ENCODE results near the gene MTRFR.
"Not testable (repeated sequence)": the region's sequence is repeated elsewhere in the genome, so short reads cannot be mapped to it uniquely, and the experiment has no call there.

Gene MTRFR

DNA sequence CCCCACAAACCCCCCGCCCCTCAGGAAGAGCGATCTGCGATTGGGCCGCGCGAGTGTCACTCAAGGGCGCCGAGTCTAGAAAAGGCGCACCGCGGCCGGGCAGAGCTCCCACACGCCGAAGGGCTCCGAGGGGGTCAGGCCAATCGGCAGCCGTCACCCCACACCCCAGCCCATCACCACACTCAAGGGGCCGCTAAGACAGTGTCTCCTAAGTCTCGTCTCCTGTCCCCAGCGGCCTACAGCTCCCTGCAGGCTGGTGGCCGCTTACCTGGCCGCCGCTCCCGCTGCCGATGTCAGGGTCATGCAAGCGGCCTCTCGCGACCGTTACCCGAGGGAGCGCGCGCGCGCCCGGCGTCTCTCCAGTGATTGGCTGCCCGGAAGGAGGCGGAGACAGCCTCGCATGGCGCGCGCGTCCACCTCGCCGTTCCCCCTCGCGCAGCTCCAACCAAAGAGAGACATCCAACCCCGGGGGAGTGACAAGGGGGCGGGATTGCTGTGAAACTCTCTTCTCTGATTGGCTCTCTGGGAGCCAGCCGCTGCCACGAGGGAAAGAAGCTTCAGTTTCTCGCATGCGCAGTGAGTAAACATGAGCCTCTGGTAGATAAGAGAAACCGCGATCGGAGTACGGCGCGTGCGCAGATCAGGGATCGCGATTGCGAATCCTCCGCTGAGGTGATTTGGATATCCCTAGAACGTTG, at the start of gene MTRFR, which contains the start of gene MPHOSPH9:
Gene MTRFR, plus strand, starts transcription at position 630 of the 698 bp plus-strand sequence. CDS start 20,239 bp downstream, outside the sequence.
Gene MPHOSPH9, minus strand, starts transcription at position 335 of the 698 bp plus-strand sequence. CDS start 2,777 bp downstream, outside the sequence.
- H3K4me1 Mint-ChIP-seq (ENCODE audit: low read depth), result peaks cover 50% of the 10 kb centered on the region
- peaks cover 44% of the 10 kb centered on the region for H3K36me3 Mint-ChIP-seq (ENCODE audit: low read depth)
- H3K27me3 Mint-ChIP-seq (ENCODE audit: low read depth), result peaks cover 3% of the 10 kb centered on the region
- H3K4me3 Mint-ChIP-seq, result peak within 1 kb of the TSS; percentile 99
- peak; percentile 99 for DNase-seq (ENCODE audit: low spot score)
- peak within 1 kb of the TSS; percentile 94 for H3K27ac Mint-ChIP-seq
- H3K9me3 Mint-ChIP-seq, result no peaks in the 10 kb centered on the region

DNA sequence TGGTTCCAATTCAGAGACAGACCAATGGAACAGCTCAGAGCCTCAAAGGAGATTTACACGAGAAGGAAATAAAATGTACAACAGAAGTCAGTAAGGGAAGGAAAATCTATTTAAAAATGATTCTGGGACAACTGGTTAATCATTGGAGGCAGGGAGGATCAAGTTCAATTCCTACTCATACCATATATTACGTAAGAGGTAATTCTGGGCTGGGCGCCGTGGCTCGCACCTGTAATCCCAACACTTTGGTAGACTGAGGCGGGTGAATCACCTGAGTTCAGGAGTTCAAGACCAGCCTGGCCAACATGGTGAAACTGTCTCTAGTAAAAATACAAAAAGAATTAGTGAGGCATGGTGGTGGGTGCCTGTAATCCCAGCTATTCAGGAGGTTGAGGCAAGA, 45.6 kb upstream of the MTRFR start:
- Mint-ChIP-seq H3K36me3 (ENCODE audit: low read depth) (peaks cover 48% of the 10 kb centered on the region), H3K27me3 (ENCODE audit: low read depth) (no peaks in the 10 kb centered on the region), H3K4me1 (ENCODE audit: low read depth) (peaks cover 2% of the 10 kb centered on the region), H3K4me3 (no peak overlapping the region), H3K27ac (no peak overlapping the region), H3K9me3 (no peaks in the 10 kb centered on the region)
- DNase-seq (ENCODE audit: low spot score), result no peak

DNA sequence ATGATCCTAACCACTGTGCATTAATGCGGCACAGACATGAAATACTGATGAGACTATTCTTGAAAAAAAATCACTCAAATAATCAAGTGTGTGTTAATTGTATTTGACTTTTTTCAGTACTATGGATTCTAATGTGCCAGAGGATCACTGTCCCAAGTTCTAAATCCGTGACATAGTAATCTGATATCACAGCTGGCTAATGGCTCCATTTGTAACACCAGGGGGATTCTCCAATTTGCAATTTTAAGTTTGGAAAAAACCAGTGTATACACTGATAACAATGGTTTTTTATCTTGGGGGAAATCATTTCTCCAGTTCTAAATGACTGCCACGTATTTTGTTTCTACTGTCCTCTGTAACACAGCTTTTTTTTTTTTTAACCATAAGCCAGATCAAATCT, 33.3 kb upstream of the MTRFR start:
- Mint-ChIP-seq H3K4me3 (no peak overlapping the region), H3K27ac (peak overlapping the region; percentile 68), H3K4me1 (ENCODE audit: low read depth) (peaks cover 12% of the 10 kb centered on the region), H3K27me3 (ENCODE audit: low read depth) (no peaks in the 10 kb centered on the region), H3K36me3 (ENCODE audit: low read depth) (peaks cover 65% of the 10 kb centered on the region), H3K9me3 (no peaks in the 10 kb centered on the region)
- no peak for DNase-seq (ENCODE audit: low spot score)

DNA sequence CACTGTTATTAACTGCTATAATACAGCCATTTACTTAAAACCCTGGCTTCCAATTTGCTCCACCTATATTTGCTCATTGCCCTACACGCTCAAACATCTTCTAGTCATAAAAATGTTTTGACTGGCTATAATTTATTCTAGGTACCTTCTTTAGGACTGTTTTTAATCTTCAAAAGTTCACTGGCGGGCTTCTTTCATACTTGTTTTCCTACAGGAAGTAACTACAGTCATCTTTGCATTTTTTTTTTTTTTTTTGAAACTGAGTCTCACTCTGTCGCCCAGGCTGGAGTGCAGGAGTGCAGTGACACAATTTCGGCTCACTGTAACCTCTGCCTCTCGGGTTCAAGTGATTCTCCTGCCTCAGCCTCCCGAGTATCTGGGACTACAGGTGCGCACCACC, 32.8 kb upstream of the MTRFR start:
- no peaks in the 10 kb centered on the region for H3K27me3 Mint-ChIP-seq (ENCODE audit: low read depth)
- peaks cover 63% of the 10 kb centered on the region for H3K36me3 Mint-ChIP-seq (ENCODE audit: low read depth)
- peak overlapping the region; percentile 68 for H3K27ac Mint-ChIP-seq
- peaks cover 12% of the 10 kb centered on the region for H3K4me1 Mint-ChIP-seq (ENCODE audit: low read depth)
- no peak overlapping the region for H3K4me3 Mint-ChIP-seq
- no peaks in the 10 kb centered on the region for H3K9me3 Mint-ChIP-seq
- DNase-seq (ENCODE audit: low spot score), result no peak

DNA sequence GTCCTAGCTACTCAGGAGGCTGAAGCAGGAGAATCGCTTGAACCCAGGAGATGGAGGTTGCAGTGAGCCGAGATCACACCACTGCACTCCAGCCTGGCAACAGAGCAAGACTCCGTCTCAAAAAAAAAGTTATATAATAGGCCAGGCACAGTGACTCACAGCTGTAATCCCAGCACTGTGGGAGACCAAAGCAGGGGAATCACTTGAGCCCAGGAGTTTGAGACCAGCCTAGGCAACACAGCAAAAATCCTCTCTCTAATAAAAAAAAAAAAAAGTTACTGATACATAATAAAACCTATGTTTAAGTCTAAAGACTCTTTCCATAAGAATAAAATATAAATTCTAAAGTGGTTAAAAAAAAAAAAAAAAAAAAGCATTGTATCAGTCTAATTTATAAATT, 26.4 kb upstream of the MTRFR start:
- peaks cover 51% of the 10 kb centered on the region for H3K36me3 Mint-ChIP-seq (ENCODE audit: low read depth)
- H3K27me3 Mint-ChIP-seq (ENCODE audit: low read depth); H3K4me3 Mint-ChIP-seq; H3K4me1 Mint-ChIP-seq (ENCODE audit: low read depth); H3K27ac Mint-ChIP-seq; DNase-seq (ENCODE audit: low spot score); H3K9me3 Mint-ChIP-seq: not testable (repeated sequence)

DNA sequence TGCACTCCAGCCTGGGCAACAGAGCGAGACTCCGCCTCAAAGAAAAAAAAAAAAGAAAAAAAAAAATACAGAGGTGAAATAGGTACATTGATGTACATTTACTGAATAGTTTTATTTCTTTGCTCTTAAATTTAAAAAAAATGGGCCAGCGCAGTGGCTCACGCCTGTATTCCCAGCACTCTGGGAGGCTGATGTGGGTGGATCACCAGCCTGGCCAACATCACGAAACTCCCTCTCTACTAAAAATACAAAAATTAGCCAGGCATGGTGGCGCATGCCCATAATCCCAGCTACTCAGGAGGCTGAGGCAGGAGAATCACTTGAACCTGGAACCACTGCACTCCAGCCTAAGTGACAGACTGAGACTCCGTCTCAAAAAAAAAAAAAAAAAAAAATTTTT, 25.4 kb upstream of the MTRFR start:
- H3K4me3 Mint-ChIP-seq; H3K4me1 Mint-ChIP-seq (ENCODE audit: low read depth); H3K27me3 Mint-ChIP-seq (ENCODE audit: low read depth); H3K27ac Mint-ChIP-seq; H3K9me3 Mint-ChIP-seq; DNase-seq (ENCODE audit: low spot score): not testable (repeated sequence)
- peaks cover 46% of the 10 kb centered on the region for H3K36me3 Mint-ChIP-seq (ENCODE audit: low read depth)

DNA sequence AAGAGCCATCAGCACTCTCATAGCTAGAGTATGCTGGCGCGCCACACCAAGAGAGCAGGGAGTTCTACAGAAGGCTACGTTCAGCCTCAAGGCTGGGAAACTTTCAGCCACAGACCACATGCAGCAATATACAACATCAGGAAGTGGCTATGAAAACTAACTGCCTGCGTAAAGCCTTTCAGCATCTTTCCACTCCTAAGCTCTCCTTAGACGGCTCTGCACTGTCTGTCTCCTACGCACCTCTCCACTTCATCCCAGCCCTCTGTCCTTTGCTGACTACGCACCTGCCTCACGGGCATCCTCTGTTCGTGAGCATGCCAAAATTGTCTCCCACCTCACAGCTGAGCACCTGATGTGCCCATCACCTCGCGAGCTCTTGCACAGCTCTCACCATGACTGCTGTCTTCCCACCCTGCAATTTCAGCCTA, 10.0 kb upstream of the MTRFR start:
- Mint-ChIP-seq H3K4me1 (ENCODE audit: low read depth) (peaks cover 25% of the 10 kb centered on the region), H3K27me3 (ENCODE audit: low read depth) (no peaks in the 10 kb centered on the region), H3K27ac (peak overlapping the region; percentile 99), H3K4me3 (peak overlapping the region; percentile 83), H3K36me3 (ENCODE audit: low read depth) (peaks cover 56% of the 10 kb centered on the region), H3K9me3 (no peaks in the 10 kb centered on the region)
- peak; percentile 76 for DNase-seq (ENCODE audit: low spot score)

DNA sequence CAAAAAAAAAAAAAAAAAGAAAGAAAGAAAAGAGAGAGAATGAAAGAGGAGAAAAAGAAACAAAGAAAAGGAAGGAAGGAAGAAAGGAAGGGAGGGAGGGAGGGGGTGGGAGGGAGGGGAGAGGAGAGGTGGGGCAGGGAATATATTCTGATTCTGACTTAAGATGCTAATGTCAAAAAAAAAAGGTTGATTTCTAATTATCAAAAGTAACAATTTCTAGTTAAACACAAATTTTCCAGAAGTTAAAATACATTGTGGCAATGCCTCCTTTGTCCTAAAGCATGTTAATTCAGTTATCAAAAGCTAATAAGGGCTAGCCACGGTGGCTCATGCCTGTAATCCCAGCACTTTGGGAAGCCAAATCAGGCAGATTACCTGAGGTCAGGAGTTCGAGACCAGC, 7.8 kb upstream of the MTRFR start:
- H3K4me3 Mint-ChIP-seq, result no peak overlapping the region
- H3K27me3 Mint-ChIP-seq (ENCODE audit: low read depth), result no peaks in the 10 kb centered on the region
- H3K27ac Mint-ChIP-seq, result peak overlapping the region; percentile 55
- no peaks in the 10 kb centered on the region for H3K9me3 Mint-ChIP-seq
- peaks cover 51% of the 10 kb centered on the region for H3K36me3 Mint-ChIP-seq (ENCODE audit: low read depth)
- H3K4me1 Mint-ChIP-seq (ENCODE audit: low read depth), result peaks cover 39% of the 10 kb centered on the region
- DNase-seq (ENCODE audit: low spot score), result no peak

DNA sequence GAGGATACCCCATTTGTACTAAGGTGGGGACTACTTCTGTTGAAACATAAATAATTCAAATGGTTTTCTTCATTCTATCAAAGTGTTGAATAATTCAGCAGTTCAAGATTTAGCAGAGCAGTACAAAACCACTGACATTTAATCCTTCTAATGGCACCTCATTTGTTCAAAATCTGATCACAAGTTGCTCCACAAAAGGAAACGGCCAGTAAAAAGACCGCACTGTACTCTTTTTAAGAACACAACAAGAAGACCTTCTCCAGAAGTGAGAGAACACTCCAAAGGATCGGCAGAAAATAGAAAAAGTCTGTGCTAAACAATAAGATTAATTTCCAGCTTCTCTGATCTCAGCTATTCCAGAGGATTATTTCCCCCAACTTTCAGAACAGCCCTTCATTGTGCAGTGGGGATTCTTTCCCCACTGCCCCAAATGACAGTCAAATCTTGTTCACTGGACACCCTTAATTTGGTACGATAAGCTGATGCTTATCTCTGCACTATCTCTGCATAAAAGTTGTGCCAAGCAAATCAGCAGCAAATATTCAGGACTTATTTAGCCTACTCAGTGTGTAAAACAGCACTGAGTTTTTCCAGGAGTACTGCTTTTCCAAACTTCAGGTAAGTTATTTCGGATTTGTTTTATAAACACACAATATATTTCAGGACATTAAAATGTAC, 5.5 kb upstream of the MTRFR start:
- Mint-ChIP-seq H3K27me3 (ENCODE audit: low read depth) (no peaks in the 10 kb centered on the region), H3K9me3 (no peaks in the 10 kb centered on the region), H3K4me1 (ENCODE audit: low read depth) (peaks cover 45% of the 10 kb centered on the region), H3K4me3 (peak overlapping the region; percentile 42), H3K36me3 (ENCODE audit: low read depth) (peaks cover 45% of the 10 kb centered on the region), H3K27ac (peak overlapping the region; percentile 14)
- no peak for DNase-seq (ENCODE audit: low spot score)

DNA sequence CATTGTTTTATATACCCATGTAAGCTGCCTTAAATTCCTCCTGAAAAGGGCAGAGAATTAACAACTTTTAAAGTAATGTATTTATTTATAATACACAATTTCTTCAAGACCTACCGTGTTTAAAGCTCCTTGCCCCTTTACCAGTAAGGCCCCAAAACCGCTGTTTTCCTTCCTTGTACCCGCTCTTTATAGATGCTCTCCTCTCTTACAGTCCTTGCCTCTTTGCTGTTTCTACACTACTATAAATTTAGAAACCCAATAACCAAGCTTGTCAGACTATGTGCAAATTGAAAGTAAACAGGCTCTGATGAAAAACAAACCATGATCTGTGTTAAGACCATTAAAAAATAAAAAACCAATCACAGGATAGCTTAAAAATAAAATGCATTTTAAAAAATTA, 4.2 kb upstream of the MTRFR start:
- Mint-ChIP-seq H3K27ac (peak overlapping the region; percentile 86), H3K4me1 (ENCODE audit: low read depth) (peaks cover 41% of the 10 kb centered on the region), H3K9me3 (no peaks in the 10 kb centered on the region), H3K36me3 (ENCODE audit: low read depth) (peaks cover 50% of the 10 kb centered on the region), H3K27me3 (ENCODE audit: low read depth) (peaks cover 3% of the 10 kb centered on the region), H3K4me3 (peak overlapping the region; percentile 76)
- no peak for DNase-seq (ENCODE audit: low spot score)

DNA sequence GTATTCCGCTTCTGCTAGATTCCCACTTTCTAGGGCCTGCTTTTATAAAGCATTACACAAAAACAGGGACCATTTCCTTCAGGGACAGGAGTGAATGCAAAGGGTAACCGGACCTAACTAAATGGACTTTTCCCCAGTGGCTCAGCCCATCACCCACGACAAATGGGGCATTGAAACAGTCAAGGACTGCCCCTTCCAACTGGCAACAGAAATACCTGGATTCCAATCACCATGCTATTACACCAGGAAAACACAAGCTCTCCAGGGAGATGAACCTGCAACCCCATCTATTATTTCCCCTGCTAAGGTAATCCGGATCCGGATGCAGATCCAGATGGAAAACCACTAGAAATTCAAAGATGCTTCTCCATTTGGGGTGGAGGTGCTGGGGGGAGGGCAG, 1.3 kb upstream of the MTRFR start:
- Mint-ChIP-seq H3K4me1 (ENCODE audit: low read depth) (peaks cover 49% of the 10 kb centered on the region), H3K4me3 (peak overlapping the region; percentile 99), H3K27me3 (ENCODE audit: low read depth) (peaks cover 3% of the 10 kb centered on the region), H3K27ac (peak overlapping the region; percentile 94), H3K36me3 (ENCODE audit: low read depth) (peaks cover 45% of the 10 kb centered on the region), H3K9me3 (no peaks in the 10 kb centered on the region)
- no peak for DNase-seq (ENCODE audit: low spot score)

DNA sequence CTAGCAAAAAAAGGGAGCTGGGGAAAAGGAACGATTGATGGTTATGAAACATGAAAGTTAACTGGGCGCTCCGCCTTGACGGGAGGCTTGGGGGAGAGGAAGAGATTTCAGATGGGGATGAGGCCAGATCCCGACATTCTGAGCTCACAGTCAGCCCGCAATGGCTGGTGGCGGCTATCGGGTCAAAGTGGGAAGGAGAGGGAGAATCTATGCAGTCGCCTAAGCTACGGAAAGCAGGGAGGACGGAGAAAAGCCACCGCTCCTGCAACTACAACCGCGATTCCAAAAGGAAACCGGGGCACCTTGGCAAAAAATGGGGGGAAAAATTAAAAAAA, 797 bp upstream of the MTRFR start:
- Mint-ChIP-seq H3K9me3 (no peaks in the 10 kb centered on the region), H3K27ac (peak overlapping the region; percentile 94), H3K4me3 (peak overlapping the region; percentile 99), H3K4me1 (ENCODE audit: low read depth) (peaks cover 50% of the 10 kb centered on the region), H3K27me3 (ENCODE audit: low read depth) (peaks cover 3% of the 10 kb centered on the region), H3K36me3 (ENCODE audit: low read depth) (peaks cover 47% of the 10 kb centered on the region)
- no peak for DNase-seq (ENCODE audit: low spot score)

DNA sequence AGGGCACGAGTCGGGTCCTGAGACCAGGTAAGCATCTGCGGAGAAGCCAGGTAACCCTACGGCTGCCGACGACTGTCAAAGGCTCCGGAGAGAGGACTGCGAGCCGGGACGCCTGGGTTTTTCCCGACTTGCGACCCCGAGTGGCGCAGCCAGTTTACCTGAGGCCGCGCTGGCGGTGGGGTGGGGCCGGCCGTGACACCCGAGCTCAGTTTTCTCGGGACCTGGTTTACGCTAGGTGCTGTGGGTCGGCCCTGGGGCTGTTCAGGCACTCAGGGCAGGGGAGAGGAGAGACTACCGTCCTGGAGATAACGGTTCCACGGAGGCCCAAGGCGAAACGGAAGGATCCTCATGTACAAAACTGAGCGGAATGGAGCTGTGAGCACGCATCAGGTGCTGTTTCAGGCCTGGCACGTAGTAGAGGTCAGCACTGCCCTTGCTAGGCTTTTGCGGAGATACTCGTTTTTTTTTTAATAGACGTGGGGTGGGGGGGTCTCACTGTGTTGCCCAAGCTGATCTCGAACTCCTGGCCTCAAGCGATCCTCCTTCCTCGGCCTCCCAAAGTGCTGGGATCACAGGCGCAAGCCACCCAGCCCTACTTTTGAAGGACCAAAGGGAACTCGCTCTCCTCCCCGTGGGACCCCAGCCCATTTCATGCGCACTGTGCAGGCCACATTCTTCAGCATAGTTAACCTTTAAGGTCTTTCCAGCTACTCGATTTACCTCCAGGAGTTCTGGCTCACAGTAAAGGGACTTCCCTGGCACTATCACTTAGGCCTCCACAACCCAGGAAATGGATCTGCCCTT, 471 bp downstream of the MTRFR start:
- peak; percentile 13 for DNase-seq (ENCODE audit: low spot score)
- Mint-ChIP-seq H3K4me3 (peak overlapping the region; percentile 99), H3K9me3 (no peaks in the 10 kb centered on the region), H3K27ac (peak overlapping the region; percentile 94), H3K4me1 (ENCODE audit: low read depth) (peaks cover 48% of the 10 kb centered on the region), H3K27me3 (ENCODE audit: low read depth) (peaks cover 3% of the 10 kb centered on the region), H3K36me3 (ENCODE audit: low read depth) (peaks cover 38% of the 10 kb centered on the region)

Data from T-helper 2 cell treated with Interferon-gamma antibody and Interleukin-4, amounts not matched to agents 5 μg/mL and 100 μg/mL, for 36 hours (primary cell).